Body of pancreas (tissue), 4 donors: ENCODE measurements around the gene RFXANK.
"Not testable (repeated sequence)": the region's sequence is repeated elsewhere in the genome, so short reads cannot be mapped to it uniquely, and the experiment has no call there.

ENCODE experiments used
- POLR2A ChIP-seq, 3 donors: fragments of 450-650 bp; IDR thresholded peaks; one replicate each; pipeline ENCODE4 v1.6.1; 2016; ENCODE audit warnings: antibody characterized with exemption in 3 of 3, mild to moderate bottlenecking in 2 of 3
- TF ChIP-seq, protein P1 (sequence below), 7 experiments: fragments of 450-650 bp in 4 of 7; fragments of 200-600 bp in 3 of 7; sonication (generic) in 3 of 7; IDR thresholded peaks; one replicate each; pipeline ENCODE4 v1.5.1; 2016 to 2019; ENCODE audit warnings: antibody characterized with exemption in 7 of 7

DNA sequence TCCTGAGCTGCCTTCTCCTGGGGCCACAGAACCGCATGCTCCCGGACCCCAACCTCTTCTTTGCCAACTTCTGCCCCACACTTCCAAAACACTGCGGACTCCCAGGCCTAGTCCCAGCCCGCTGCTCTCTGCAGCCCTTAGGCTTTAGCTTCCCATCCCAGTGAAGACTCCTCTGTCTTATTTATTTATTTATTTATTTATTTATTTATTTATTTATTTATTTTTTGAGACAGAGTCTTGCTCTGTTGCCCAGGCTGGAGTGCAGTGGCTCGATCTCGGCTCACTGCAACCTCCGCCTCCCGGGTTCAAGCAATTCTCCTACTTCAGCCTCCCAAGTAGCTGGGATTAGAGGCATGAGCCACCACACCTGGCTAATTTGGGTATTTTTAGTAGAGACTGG, 43.6 kb upstream of the RFXANK start:
- TF ChIP-seq, protein P1, sequence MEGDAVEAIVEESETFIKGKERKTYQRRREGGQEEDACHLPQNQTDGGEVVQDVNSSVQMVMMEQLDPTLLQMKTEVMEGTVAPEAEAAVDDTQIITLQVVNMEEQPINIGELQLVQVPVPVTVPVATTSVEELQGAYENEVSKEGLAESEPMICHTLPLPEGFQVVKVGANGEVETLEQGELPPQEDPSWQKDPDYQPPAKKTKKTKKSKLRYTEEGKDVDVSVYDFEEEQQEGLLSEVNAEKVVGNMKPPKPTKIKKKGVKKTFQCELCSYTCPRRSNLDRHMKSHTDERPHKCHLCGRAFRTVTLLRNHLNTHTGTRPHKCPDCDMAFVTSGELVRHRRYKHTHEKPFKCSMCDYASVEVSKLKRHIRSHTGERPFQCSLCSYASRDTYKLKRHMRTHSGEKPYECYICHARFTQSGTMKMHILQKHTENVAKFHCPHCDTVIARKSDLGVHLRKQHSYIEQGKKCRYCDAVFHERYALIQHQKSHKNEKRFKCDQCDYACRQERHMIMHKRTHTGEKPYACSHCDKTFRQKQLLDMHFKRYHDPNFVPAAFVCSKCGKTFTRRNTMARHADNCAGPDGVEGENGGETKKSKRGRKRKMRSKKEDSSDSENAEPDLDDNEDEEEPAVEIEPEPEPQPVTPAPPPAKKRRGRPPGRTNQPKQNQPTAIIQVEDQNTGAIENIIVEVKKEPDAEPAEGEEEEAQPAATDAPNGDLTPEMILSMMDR (IDR thresholded peaks at IDR 0.05), result not testable (repeated sequence)
- not testable (repeated sequence) for TF ChIP-seq POLR2A (IDR thresholded peaks at IDR 0.05)
